GM12891 (cell line): Measurements from ENCODE around the gene NLRC4.

ENCODE experiments used
- PAX5 ChIP-seq: IDR thresholded peaks from 2 replicates; pipeline ENCODE4 v1.6.1; 2011; ENCODE audit warnings: low read length, moderate library complexity, mild to moderate bottlenecking; ENCODE audit not compliant: insufficient read depth, severe bottlenecking
- POLR2A ChIP-seq: IDR thresholded peaks from 2 replicates; pipeline ENCODE4 v1.6.1; 2011; ENCODE audit warnings: low read depth, low read length, control low read depth
- POLR2AphosphoS5 ChIP-seq: IDR thresholded peaks from 2 replicates; pipeline ENCODE4 v1.6.1; 2011; ENCODE audit warnings: low read depth, low read length, control low read depth
- POU2F2 ChIP-seq: IDR thresholded peaks from 2 replicates; pipeline ENCODE4 v1.6.1; 2011; ENCODE audit warnings: low read depth, mild to moderate bottlenecking, control low read depth, low read length, moderate library complexity
- SPI1 ChIP-seq: IDR thresholded peaks from 2 replicates; pipeline ENCODE4 v1.6.1; 2011; ENCODE audit warnings: low read depth, low read length, control low read depth
- TAF1 ChIP-seq: IDR thresholded peaks from 2 replicates; pipeline ENCODE4 v1.6.1; 2011; ENCODE audit warnings: low read depth, low read length, control low read depth

DNA sequence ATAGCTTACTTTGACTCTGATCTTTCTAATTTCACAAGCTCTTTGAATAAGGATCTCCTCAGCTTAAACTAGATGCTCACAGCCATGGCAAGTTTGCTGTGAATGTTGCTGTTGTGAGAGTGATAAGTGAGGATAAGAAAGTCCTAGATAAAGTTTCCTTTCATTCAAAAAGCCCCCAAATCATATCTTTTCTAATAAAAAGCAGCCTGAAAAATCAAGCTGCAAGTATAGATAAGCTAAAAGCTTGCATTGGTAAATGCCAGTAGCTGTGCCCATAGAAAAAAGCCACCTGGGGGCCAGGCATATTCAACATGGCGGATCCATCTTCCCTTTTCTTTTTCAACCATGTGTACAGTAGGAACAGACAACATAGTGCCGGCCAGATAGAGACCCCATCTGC, 4.3 kb downstream of the NLRC4 start:
- TF ChIP-seq POLR2AphosphoS5 (no peak), SPI1 (no peak), POLR2A (no peak), TAF1 (no peak), PAX5 (no peak), POU2F2 (no peak)
